ENCODE data around the gene NRBP1.

- TF ChIP-seq POLR2A (IDR thresholded peaks at IDR 0.05): no peak
- TF ChIP-seq CTCF (IDR thresholded peaks at IDR 0.05): no peak
Observed at GRCh38 chr2:27485496-27485895, 57.1 kb downstream of the NRBP1 start.
